Dendritic cell treated with granulocyte-macrophage colony-stimulating factor and Interleukin-4, amounts not matched to agents 40 ng/mL and 50 ng/mL, for 4 days (primary cell): Measurements from ENCODE around the gene SCYGR1.

Experiments
- H3K27ac Mint-ChIP-seq: one replicate; pipeline ENCODE4 v1.8.0; 2022; ENCODE audit warnings: mild to moderate bottlenecking, mixed read lengths
- H3K27me3 Mint-ChIP-seq: one replicate; pipeline ENCODE4 v1.8.0; 2022; ENCODE audit warnings: mild to moderate bottlenecking, mixed read lengths
- H3K36me3 Mint-ChIP-seq: one replicate; pipeline ENCODE4 v1.8.0; 2022; ENCODE audit warnings: low read depth, mixed read lengths
- H3K4me1 Mint-ChIP-seq: one replicate; pipeline ENCODE4 v1.8.0; 2022; ENCODE audit warnings: low read depth, mixed read lengths
- H3K4me3 Mint-ChIP-seq: one replicate; pipeline ENCODE4 v1.8.0; 2022; ENCODE audit warnings: mild to moderate bottlenecking, moderate library complexity, mixed read lengths
- H3K9me3 Mint-ChIP-seq: one replicate; pipeline ENCODE4 v1.8.0; 2022; ENCODE audit warnings: mixed read lengths
- intact Hi-C: fragments of 100-400 bp; cut with micrococcal nuclease; formaldehyde crosslinking; loops from one replicate; pipeline ENCODE4 v1.15.0; 2022

Gene SCYGR1

DNA sequence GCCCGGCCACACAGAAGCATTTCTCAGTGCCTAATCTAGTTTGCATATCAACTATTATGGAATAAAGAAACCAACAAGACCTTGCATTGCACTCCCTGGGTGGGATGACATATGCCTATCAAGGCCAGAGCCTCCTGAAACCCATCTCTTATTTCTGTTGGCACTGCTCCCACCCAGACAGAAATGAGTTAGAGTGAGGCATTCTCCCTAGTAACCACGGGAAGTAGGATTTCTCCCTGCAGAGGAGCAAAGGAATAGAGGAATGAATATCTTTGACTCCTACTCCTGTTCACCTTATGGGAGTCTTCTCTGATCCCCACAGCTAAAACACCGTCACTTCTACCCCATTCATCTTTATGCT, 24.2 kb upstream of the SCYGR1 start:
- Mint-ChIP-seq H3K27me3 (no peaks in the 10 kb centered on the region), H3K36me3 (no peaks in the 10 kb centered on the region), H3K27ac (peak overlapping the region; percentile 61), H3K4me3 (no peak overlapping the region), H3K9me3 (no peaks in the 10 kb centered on the region), H3K4me1 (peaks cover 63% of the 10 kb centered on the region)
- intact Hi-C loops = no loop called here

GRCh38 chr2:227411320-227411989, 23.7 kb upstream of the SCYGR1 start:
- intact Hi-C loops = no loop called here
- H3K4me1 Mint-ChIP-seq = peaks cover 63% of the 10 kb centered on the region
- H3K27ac Mint-ChIP-seq = peak overlapping the region; percentile 61
- H3K4me3 Mint-ChIP-seq = no peak overlapping the region
- H3K9me3 Mint-ChIP-seq = no peaks in the 10 kb centered on the region
- H3K27me3 Mint-ChIP-seq = no peaks in the 10 kb centered on the region
- no peaks in the 10 kb centered on the region for H3K36me3 Mint-ChIP-seq

DNA sequence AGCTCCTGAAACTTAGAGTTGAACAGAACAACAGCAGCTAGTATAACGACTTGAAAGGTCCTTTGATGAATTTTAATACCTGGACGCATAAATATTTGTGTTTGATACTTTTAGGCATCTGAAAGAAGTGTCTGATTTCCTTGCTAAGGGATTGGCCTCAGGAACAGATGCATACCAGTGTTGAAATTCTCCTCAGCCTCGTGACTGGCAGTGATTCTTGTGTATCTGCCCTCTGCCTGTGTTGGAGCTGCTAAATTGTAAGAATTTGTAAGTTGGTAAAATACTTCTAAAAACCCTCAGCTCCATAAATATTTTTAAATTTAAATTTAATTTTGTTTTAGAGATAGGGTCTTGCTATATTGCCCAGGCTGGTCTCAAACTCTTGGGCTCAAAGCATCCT, 22.4 kb upstream of the SCYGR1 start:
- Mint-ChIP-seq H3K27ac (no peak overlapping the region), H3K9me3 (no peaks in the 10 kb centered on the region), H3K36me3 (no peaks in the 10 kb centered on the region), H3K4me3 (no peak overlapping the region), H3K27me3 (no peaks in the 10 kb centered on the region), H3K4me1 (peaks cover 64% of the 10 kb centered on the region)
- intact Hi-C loops = no loop called here

DNA sequence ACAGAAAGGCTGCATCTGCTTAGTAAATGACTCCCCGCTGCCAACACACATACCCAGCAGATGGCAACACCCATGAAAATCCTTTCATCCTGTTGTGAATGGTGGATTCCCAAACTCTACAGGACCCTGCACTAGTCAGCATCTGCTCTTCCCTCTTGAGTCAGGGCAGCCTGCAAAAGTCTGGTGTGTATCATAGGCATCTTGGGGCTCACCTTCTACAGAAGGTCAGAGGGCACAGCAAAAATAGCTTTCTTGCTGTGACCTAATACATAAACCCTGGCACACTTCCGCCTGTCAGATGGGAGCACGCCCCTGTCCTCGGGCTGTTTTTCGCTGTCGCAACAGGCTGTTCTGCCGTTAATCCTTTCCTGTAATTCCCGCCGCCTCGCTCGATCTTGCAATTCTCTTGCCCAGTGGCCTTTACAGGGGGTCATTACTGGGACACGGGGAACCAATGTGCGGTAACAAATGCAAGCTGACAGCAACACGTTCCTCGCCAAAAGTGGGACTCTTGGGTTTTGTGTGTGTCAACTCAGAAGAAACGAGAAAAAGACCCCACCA, 19.9 kb upstream of the SCYGR1 start:
- Mint-ChIP-seq H3K36me3 (no peaks in the 10 kb centered on the region), H3K4me3 (peak overlapping the region; percentile 67), H3K27me3 (no peaks in the 10 kb centered on the region), H3K9me3 (no peaks in the 10 kb centered on the region), H3K27ac (peak overlapping the region; percentile 93), H3K4me1 (peaks cover 57% of the 10 kb centered on the region)
- intact Hi-C loops = loop anchor here (1.0 to 5.0 kb wide), 3 partner anchors 8 to 65 kb away; partner anchors contain the start of gene AGFG1

- peaks cover 49% of the 10 kb centered on the region for H3K4me1 Mint-ChIP-seq
These were observed 18.7 kb upstream of the SCYGR1 start for GRCh38 chr2:227406177-227407031.

GRCh38 chr2:227404585-227405271, 17.0 kb upstream of the SCYGR1 start:
- no peaks in the 10 kb centered on the region for H3K9me3 Mint-ChIP-seq
- intact Hi-C loops = loop anchor here (5.0 kb wide), 1 partner anchor 68 kb away; the partner anchor contains the start of gene AGFG1
- H3K4me1 Mint-ChIP-seq = peaks cover 51% of the 10 kb centered on the region
- H3K27me3 Mint-ChIP-seq = peaks cover 5% of the 10 kb centered on the region
- H3K4me3 Mint-ChIP-seq = no peak overlapping the region
- H3K27ac Mint-ChIP-seq = peak overlapping the region; percentile 93
- no peaks in the 10 kb centered on the region for H3K36me3 Mint-ChIP-seq

More at GRCh38 chr2:227406177-227407031, 18.7 kb upstream of the SCYGR1 start:
- no peaks in the 10 kb centered on the region for H3K9me3 Mint-ChIP-seq
- intact Hi-C loops = loop anchor here (1.0 to 5.0 kb wide), 3 partner anchors 9 to 66 kb away; partner anchors contain the start of gene AGFG1
- H3K27me3 Mint-ChIP-seq = peaks cover 3% of the 10 kb centered on the region
- peak overlapping the region; percentile 93 for H3K27ac Mint-ChIP-seq
- no peaks in the 10 kb centered on the region for H3K36me3 Mint-ChIP-seq
- H3K4me3 Mint-ChIP-seq = no peak overlapping the region

- Mint-ChIP-seq H3K4me3 (no peak overlapping the region), H3K27me3 (peaks cover 5% of the 10 kb centered on the region), H3K4me1 (peaks cover 51% of the 10 kb centered on the region), H3K36me3 (no peaks in the 10 kb centered on the region), H3K27ac (no peak overlapping the region), H3K9me3 (no peaks in the 10 kb centered on the region)
- intact Hi-C loops = no loop called here
These were observed 15.2 kb upstream of the SCYGR1 start for GRCh38 chr2:227402959-227403358.

- no peak overlapping the region for H3K4me3 Mint-ChIP-seq
- peaks cover 5% of the 10 kb centered on the region for H3K27me3 Mint-ChIP-seq
- intact Hi-C loops = no loop called here
- no peaks in the 10 kb centered on the region for H3K36me3 Mint-ChIP-seq
- peaks cover 51% of the 10 kb centered on the region for H3K4me1 Mint-ChIP-seq
- peak overlapping the region; percentile 18 for H3K27ac Mint-ChIP-seq
- H3K9me3 Mint-ChIP-seq = no peaks in the 10 kb centered on the region
These were observed 14.6 kb upstream of the SCYGR1 start for GRCh38 chr2:227402321-227402720.

- peaks cover 51% of the 10 kb centered on the region for H3K4me1 Mint-ChIP-seq
- H3K36me3 Mint-ChIP-seq = no peaks in the 10 kb centered on the region
- H3K27me3 Mint-ChIP-seq = peaks cover 5% of the 10 kb centered on the region
- peak overlapping the region; percentile 8 for H3K27ac Mint-ChIP-seq
- no peak overlapping the region for H3K4me3 Mint-ChIP-seq
- H3K9me3 Mint-ChIP-seq = no peaks in the 10 kb centered on the region
- intact Hi-C loops = no loop called here
These were observed 13.8 kb upstream of the SCYGR1 start for GRCh38 chr2:227401550-227401949.

DNA sequence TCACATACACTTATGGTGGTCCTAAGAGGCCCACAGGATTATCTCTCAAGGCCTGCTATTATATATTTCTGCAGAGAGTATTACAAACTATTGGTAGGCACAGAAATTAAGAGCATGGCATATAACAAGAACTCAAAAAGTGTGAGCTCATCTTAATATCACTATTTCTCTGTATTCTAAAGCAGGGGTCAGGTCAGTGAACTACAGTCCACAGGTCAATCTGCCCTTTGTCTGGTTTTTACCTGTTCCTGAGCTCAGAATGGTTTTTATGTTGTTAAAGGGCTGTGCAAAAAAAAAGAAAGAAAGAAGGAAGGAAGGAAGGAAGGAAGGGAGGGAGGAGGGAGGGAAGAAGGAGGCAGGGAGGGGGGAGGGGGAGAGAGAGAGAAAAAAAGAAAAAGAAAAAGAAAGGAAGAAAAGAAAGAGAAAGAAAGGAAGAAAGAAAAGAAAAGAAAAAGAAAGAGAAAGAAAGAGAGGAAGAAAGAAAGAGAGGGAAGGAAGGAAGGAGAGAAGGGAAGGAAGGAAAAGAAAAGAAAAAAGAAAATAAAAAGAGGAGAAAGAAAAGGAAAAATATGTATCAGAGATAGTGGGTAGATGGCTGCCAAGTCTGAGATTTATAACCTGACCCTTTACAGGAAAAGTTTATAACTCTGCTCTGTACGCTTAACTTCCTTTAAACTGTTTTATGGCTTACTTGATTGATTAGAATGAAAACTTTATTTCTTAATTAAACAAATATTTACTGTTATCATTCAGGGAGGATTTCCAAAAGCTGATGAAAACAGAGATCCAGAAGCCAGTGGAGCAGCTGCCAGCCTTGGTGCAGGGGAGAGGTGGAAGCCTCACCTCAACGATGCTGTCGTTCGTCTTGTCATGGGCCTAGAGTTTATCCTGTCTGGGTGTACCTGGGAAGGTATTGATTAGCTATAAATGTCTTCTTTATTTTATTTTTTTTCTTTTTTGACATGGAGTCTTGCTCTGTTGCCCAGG, 11.2 kb upstream of the SCYGR1 start:
- peaks cover 5% of the 10 kb centered on the region for H3K27me3 Mint-ChIP-seq
- H3K9me3 Mint-ChIP-seq = no peaks in the 10 kb centered on the region
- H3K4me3 Mint-ChIP-seq = no peak overlapping the region
- intact Hi-C loops = no loop called here
- H3K4me1 Mint-ChIP-seq = peaks cover 36% of the 10 kb centered on the region
- peak overlapping the region; percentile 62 for H3K27ac Mint-ChIP-seq
- no peaks in the 10 kb centered on the region for H3K36me3 Mint-ChIP-seq

DNA sequence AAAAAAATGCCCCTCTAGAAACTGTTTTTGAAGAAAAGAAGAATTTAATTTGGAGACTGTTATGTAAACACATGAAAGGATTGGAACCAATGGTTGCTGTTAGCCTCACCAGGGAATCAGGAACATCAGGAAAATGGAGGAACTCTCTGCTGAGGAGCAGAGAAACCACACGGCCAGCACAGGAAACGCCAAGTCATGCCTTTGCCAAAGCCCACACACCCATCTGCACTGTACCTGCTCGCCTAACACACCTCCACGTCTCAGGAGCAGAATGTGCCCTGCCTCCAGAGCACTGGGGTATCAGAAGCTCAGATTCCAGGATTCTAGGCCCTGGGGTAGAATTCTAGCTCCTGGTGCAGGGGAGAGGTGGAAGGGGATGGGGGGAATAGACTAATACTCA, 9.8 kb upstream of the SCYGR1 start:
- Mint-ChIP-seq H3K4me3 (no peak overlapping the region), H3K27ac (peak overlapping the region; percentile 75), H3K36me3 (no peaks in the 10 kb centered on the region), H3K27me3 (peaks cover 5% of the 10 kb centered on the region), H3K4me1 (peaks cover 41% of the 10 kb centered on the region), H3K9me3 (no peaks in the 10 kb centered on the region)
- intact Hi-C loops = no loop called here

DNA sequence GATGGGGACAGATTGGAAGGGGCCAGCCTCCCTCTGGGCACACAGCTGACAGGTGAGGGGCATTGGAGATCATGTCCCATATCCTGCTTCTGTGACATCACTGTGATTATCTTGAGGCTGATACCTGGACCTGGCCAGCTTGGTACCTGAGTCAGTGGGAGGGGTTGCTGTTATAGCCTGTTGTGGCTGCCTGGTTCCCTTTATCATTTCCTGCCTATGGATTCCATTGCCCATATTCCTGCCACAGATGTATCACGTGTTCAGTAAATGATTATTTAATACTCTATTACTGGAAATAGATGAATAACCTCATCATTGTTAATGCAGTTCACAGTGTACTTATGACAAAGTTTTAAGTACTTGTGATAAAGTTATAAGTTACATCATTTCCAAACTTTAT, 7.8 kb upstream of the SCYGR1 start:
- Mint-ChIP-seq H3K36me3 (no peaks in the 10 kb centered on the region), H3K9me3 (no peaks in the 10 kb centered on the region), H3K4me1 (peaks cover 36% of the 10 kb centered on the region), H3K27ac (no peak overlapping the region), H3K4me3 (no peak overlapping the region), H3K27me3 (no peaks in the 10 kb centered on the region)
- intact Hi-C loops = no loop called here

GRCh38 chr2:227394401-227394800, 6.7 kb upstream of the SCYGR1 start:
- no peak overlapping the region for H3K4me3 Mint-ChIP-seq
- no peak overlapping the region for H3K27ac Mint-ChIP-seq
- intact Hi-C loops = no loop called here
- no peaks in the 10 kb centered on the region for H3K36me3 Mint-ChIP-seq
- no peaks in the 10 kb centered on the region for H3K9me3 Mint-ChIP-seq
- peaks cover 30% of the 10 kb centered on the region for H3K4me1 Mint-ChIP-seq
- H3K27me3 Mint-ChIP-seq = no peaks in the 10 kb centered on the region
